ENCODE results near the gene DNAH8.

The DNAH8 gene

GRCh38 chr6:38976051-38976450, 260.9 kb downstream of the DNAH8 start:
- DNase-seq (ENCODE audit: low read depth), result no peak
- no peak overlapping the region for H3K4me3 ChIP-seq (ENCODE audit: low read length)
- TF ChIP-seq CTCF (conservative IDR thresholded peaks at IDR 0.05; ENCODE audit: low read length), result no peak

- DNase-seq (ENCODE audit: low read depth), result no peak
- H3K4me3 ChIP-seq (ENCODE audit: low read length), result no peak overlapping the region
- no peak for TF ChIP-seq CTCF (conservative IDR thresholded peaks at IDR 0.05; ENCODE audit: low read length)
Measured at GRCh38 chr6:38976801-38977500, 261.8 kb downstream of the DNAH8 start.

DNA sequence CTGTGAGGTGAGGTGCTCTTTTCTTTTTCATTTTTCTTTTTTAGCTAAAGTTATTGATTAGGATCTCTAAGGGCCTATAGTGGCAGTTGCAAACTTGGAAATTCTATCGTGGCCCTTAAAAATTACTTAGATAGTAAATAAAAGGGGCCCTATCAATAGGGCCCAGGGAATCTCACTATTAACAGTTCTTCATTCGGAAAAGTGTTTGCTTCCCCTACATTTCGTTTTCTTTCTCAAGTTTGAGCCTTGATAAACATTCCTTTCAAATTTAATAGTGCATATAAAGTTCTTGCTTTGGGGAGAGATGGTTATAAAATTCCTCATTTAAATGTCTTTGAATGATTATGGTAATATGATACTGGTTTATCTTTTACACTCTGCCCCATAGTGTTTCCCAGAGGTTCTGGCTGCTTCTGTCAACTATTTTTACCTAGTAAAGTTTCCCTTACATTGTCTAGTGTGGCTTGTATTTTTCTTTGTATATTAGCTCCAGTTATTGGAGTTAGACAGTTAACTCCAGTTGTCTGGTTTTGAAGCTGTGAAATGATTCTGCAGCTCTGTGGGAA, 263.1 kb downstream of the DNAH8 start:
- no peak for TF ChIP-seq CTCF (conservative IDR thresholded peaks at IDR 0.05; ENCODE audit: low read length)
- no peak for DNase-seq (ENCODE audit: low read depth)
- no peak overlapping the region for H3K4me3 ChIP-seq (ENCODE audit: low read length)

DNA sequence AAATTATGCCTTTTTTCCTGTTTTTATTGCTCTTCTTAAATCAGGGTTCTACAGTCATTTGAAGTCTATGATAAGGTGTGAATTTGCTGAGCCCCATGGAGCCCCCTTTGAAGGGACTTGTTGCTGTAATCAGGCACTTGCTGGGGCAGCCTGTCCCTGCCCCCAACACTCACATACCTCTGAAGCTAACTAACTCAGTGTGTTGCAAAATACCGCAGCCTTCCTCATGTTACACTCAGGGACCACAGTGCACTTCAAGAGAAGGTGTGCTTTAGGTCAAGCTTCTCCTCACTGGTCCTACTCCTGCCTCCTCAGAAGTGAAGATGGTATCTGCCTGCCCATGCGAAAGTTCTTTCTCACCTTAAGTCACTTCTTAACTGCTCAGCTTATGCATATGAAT, 267.4 kb downstream of the DNAH8 start:
- no peak overlapping the region for H3K4me3 ChIP-seq (ENCODE audit: low read length)
- TF ChIP-seq CTCF (conservative IDR thresholded peaks at IDR 0.05; ENCODE audit: low read length), result no peak
- DNase-seq (ENCODE audit: low read depth), result no peak

DNA sequence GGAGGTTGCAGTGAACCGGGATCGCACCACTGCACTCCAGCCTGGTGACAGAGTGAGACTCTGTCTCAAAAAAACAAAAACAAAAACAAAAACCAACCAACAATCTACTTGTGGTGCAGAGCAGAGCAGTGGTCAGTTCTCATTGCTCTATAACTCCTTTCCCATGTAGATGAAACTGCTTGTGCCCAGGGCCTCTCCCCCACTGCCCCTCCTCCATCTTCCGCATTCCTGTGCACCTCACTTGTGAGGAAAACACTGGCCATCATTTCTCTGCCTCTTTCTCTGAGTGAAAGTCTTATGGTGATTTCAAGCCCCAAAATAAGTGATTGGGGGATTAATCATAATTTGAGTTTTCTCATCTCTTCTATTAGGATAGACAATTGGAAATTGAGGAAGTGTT, 269.6 kb downstream of the DNAH8 start:
- DNase-seq (ENCODE audit: low read depth), result no peak
- TF ChIP-seq CTCF (conservative IDR thresholded peaks at IDR 0.05; ENCODE audit: low read length), result no peak
- no peak overlapping the region for H3K4me3 ChIP-seq (ENCODE audit: low read length)

GRCh38 chr6:38985839-38986238, 270.7 kb downstream of the DNAH8 start:
- no peak overlapping the region for H3K4me3 ChIP-seq (ENCODE audit: low read length)
- TF ChIP-seq CTCF (conservative IDR thresholded peaks at IDR 0.05; ENCODE audit: low read length), result no peak
- no peak for DNase-seq (ENCODE audit: low read depth)

- H3K4me3 ChIP-seq (ENCODE audit: low read length), result no peak overlapping the region
- TF ChIP-seq CTCF (conservative IDR thresholded peaks at IDR 0.05; ENCODE audit: low read length), result no peak
- no peak for DNase-seq (ENCODE audit: low read depth)
Measured at GRCh38 chr6:38987503-38987902, 272.4 kb downstream of the DNAH8 start.
